H1 (cell line): Measurements from ENCODE around the gene ANK3. TPM values are rescaled to one million over a fixed set of nuclear protein-coding genes. Genes with fewer than 3 reads are reported as not detected.

Experiments
- CTCF ChIA-PET: fragments of 300-600 bp; sonication (Branson Sonifier 250); formaldehyde crosslinking; loops from one replicate; lab custom pipeline; 2021; ENCODE audit not compliant: partially characterized antibody; lab: Charles Lee
- POLR2A ChIA-PET: fragments of 300-600 bp; sonication (Branson Sonifier 250); formaldehyde crosslinking; loops from one replicate; lab custom pipeline; 2021; ENCODE audit warnings: inconsistent platforms; ENCODE audit not compliant: partially characterized antibody; lab: Charles Lee
- DNase-seq, 2 experiments: peaks; one replicate each; pipeline versions ENCODE4 v3.0.0 to v3.0.0-alpha.2; 2010 to 2022; ENCODE audit warnings: low spot score in 2 of 2, low read depth in 1 of 2, mixed read lengths in 1 of 2
- FAIRE-seq: peaks from 2 replicates; lab custom pipeline; 2011; peaks lifted over from hg19 to GRCh38; lab: Jason Lieb, UNC
- H2AFZ ChIP-seq: 2 replicates; pipeline ENCODE4 v1.8.1; 2012; ENCODE audit warnings: low read length, inconsistent platforms
- H2AK5ac ChIP-seq: 2 replicates; pipeline ENCODE4 v1.6.1; 2013; ENCODE audit warnings: low read depth, low read length
- H2BK120ac ChIP-seq: replicated peaks from 2 replicates; pipeline ENCODE3; 2013; ENCODE audit warnings: low read depth, low read length, inconsistent platforms
- H2BK12ac ChIP-seq: 2 replicates; pipeline ENCODE4 v1.6.1; 2013; ENCODE audit warnings: low read depth, low read length
- H2BK15ac ChIP-seq: 2 replicates; pipeline ENCODE4 v1.6.1; 2013; ENCODE audit warnings: low read length
- H2BK20ac ChIP-seq: 2 replicates; pipeline ENCODE4 v1.6.1; 2013; ENCODE audit warnings: low read length
- H2BK5ac ChIP-seq: 2 replicates; pipeline ENCODE4 v1.6.1; 2013; ENCODE audit warnings: low read depth, low read length
- H3K14ac ChIP-seq: 2 replicates; pipeline ENCODE4 v1.6.1; 2013; ENCODE audit warnings: inconsistent platforms; ENCODE audit not compliant: insufficient read length
- H3K18ac ChIP-seq: 2 replicates; pipeline ENCODE4 v1.6.1; 2013; ENCODE audit warnings: low read length; ENCODE audit errors: extremely low read depth
- H3K23ac ChIP-seq: 2 replicates; pipeline ENCODE4 v1.6.1; 2013; ENCODE audit warnings: inconsistent platforms; ENCODE audit not compliant: insufficient read length
- H3K23me2 ChIP-seq: 2 replicates; pipeline ENCODE4 v1.6.1; 2013; ENCODE audit warnings: low read depth, low read length
- H3K27ac ChIP-seq: 2 replicates; pipeline ENCODE4 v1.6.1; 2011; ENCODE audit warnings: low read depth, low read length, inconsistent platforms
- H3K27me3 ChIP-seq, 4 experiments: replicated peaks in 1 of 4; 1 replicate in 1 of 4; 2 replicates in 3 of 4; pipeline versions ENCODE4 v1.6.1 to v1.8.1; 2011 to 2013; ENCODE audit warnings: low read length in 3 of 4, mild to moderate bottlenecking in 3 of 4, inconsistent platforms in 2 of 4, mixed read lengths in 2 of 4, moderate library complexity in 1 of 4; ENCODE audit not compliant: control insufficient read depth in 3 of 4, insufficient read depth in 3 of 4; ENCODE audit errors: extremely low read depth in 1 of 4
- H3K36me3 ChIP-seq, 4 experiments: 2 replicates each; pipeline versions ENCODE4 v1.6.1 to v1.8.1; 2011 to 2013; ENCODE audit warnings: mild to moderate bottlenecking in 4 of 4, low read length in 3 of 4, moderate library complexity in 2 of 4, control low read depth in 1 of 4, inconsistent platforms in 1 of 4; ENCODE audit not compliant: insufficient read depth in 4 of 4, control insufficient read depth in 2 of 4
- H3K4ac ChIP-seq: replicated peaks from 2 replicates; pipeline ENCODE3; 2013; ENCODE audit warnings: low read length, low read depth, mixed read lengths, inconsistent platforms; ENCODE audit not compliant: insufficient read length
- H3K4me1 ChIP-seq, 4 experiments: replicated peaks in 1 of 4; 1 replicate in 1 of 4; 2 replicates in 3 of 4; pipeline versions ENCODE4 v1.6.1 to v1.8.1; 2011 to 2013; ENCODE audit warnings: low read length in 3 of 4, inconsistent platforms in 2 of 4, mixed read lengths in 1 of 4; ENCODE audit not compliant: insufficient read depth in 4 of 4, control insufficient read depth in 3 of 4
- H3K4me2 ChIP-seq, 2 experiments: 2 replicates each; pipeline versions ENCODE4 v1.6.1 to v1.8.1; 2011 to 2013; ENCODE audit warnings: low read depth in 2 of 2, low read length in 2 of 2, control low read depth in 1 of 2, inconsistent platforms in 1 of 2, mild to moderate bottlenecking in 1 of 2; ENCODE audit not compliant: insufficient read depth in 1 of 2
- H3K4me3 ChIP-seq, 4 experiments: fragments of 200-600, 300-600 bp in 1 of 4; sonication (generic), shearing (Covaris generic), sonication (Bioruptor Twin) in 1 of 4; 2 replicates each; pipeline versions ENCODE4 v1.5.1 to v1.8.1; 2011 to 2016; ENCODE audit warnings: low read length in 4 of 4, low read depth in 3 of 4, control low read depth in 2 of 4, inconsistent platforms in 2 of 4, mild to moderate bottlenecking in 2 of 4, mixed read lengths in 1 of 4, moderate library complexity in 1 of 4; ENCODE audit not compliant: insufficient read depth in 2 of 4; ENCODE audit errors: extremely low read depth in 1 of 4
- H3K56ac ChIP-seq: replicated peaks from 2 replicates; pipeline ENCODE3; 2013; ENCODE audit warnings: low read depth, mild to moderate bottlenecking, mixed read lengths, low read length, inconsistent platforms; ENCODE audit not compliant: insufficient read length
- H3K79me1 ChIP-seq: 2 replicates; pipeline ENCODE4 v1.6.1; 2013; ENCODE audit warnings: low read depth, low read length, control low read depth
- H3K79me2 ChIP-seq, 2 experiments: 2 replicates each; pipeline versions ENCODE4 v1.6.1 to v1.8.1; 2012 to 2013; ENCODE audit warnings: low read length in 2 of 2, mild to moderate bottlenecking in 2 of 2, inconsistent platforms in 1 of 2; ENCODE audit not compliant: insufficient read depth in 2 of 2, control insufficient read depth in 1 of 2
- H3K9ac ChIP-seq, 4 experiments: replicated peaks in 1 of 4; 1 replicate in 1 of 4; 2 replicates in 3 of 4; pipeline versions ENCODE4 v1.6.1 to v1.8.1; 2011 to 2013; ENCODE audit warnings: low read depth in 3 of 4, low read length in 3 of 4, control low read depth in 2 of 4, mild to moderate bottlenecking in 2 of 4, moderate library complexity in 2 of 4, inconsistent platforms in 1 of 4; ENCODE audit errors: extremely low read depth in 1 of 4
- H3K9me3 ChIP-seq, 2 experiments: 2 replicates each; pipeline versions ENCODE4 v1.6.1 to v1.8.1; 2012 to 2013; ENCODE audit warnings: mild to moderate bottlenecking in 2 of 2, moderate library complexity in 2 of 2, control low read depth in 1 of 2, inconsistent platforms in 1 of 2, low read depth in 1 of 2, low read length in 1 of 2, mixed read lengths in 1 of 2; ENCODE audit not compliant: insufficient read depth in 2 of 2
- H4K20me1 ChIP-seq, 2 experiments: replicated peaks in 1 of 2; 2 replicates each; pipeline versions ENCODE3 to v1.8.1; 2011 to 2013; ENCODE audit warnings: inconsistent platforms in 2 of 2, low read length in 2 of 2, mild to moderate bottlenecking in 1 of 2; ENCODE audit not compliant: insufficient read depth in 2 of 2, control insufficient read depth in 1 of 2
- H4K5ac ChIP-seq: 2 replicates; pipeline ENCODE4 v1.6.1; 2013; ENCODE audit warnings: low read length, low read depth, mixed read lengths, inconsistent platforms; ENCODE audit not compliant: insufficient read length
- H4K8ac ChIP-seq: 2 replicates; pipeline ENCODE4 v1.8.0; 2013; ENCODE audit warnings: mild to moderate bottlenecking, moderate library complexity, low read length, inconsistent platforms; ENCODE audit not compliant: insufficient read depth; ENCODE audit errors: extremely low read depth
- H4K91ac ChIP-seq: replicated peaks from 2 replicates; pipeline ENCODE3; 2013; ENCODE audit warnings: low read length, mixed read lengths, inconsistent platforms; ENCODE audit not compliant: insufficient read length
- ASH2L ChIP-seq: fragments of 200-600, 300-600 bp; sonication (generic); IDR thresholded peaks from one replicate; pipeline ENCODE4 v1.7.1; 2017; ENCODE audit warnings: low read length
- BACH1 ChIP-seq: IDR thresholded peaks from 2 replicates; pipeline ENCODE4 v1.6.1; 2012; ENCODE audit warnings: low read length, improper control_type of control experiment
- CEBPB ChIP-seq: IDR thresholded peaks from 2 replicates; pipeline ENCODE4 v1.6.1; 2012; ENCODE audit warnings: low read depth, low read length
- CHD1 ChIP-seq: IDR thresholded peaks from 2 replicates; pipeline ENCODE4 v1.6.1; 2012; ENCODE audit warnings: low read depth, low read length, improper control_type of control experiment
- NRF1 ChIP-seq: IDR thresholded peaks from 2 replicates; pipeline ENCODE4 v1.6.1; 2011; ENCODE audit warnings: mild to moderate bottlenecking, low read depth, low read length, improper control_type of control experiment
- RBBP5 ChIP-seq: IDR thresholded peaks from 2 replicates; pipeline ENCODE4 v1.7.1; 2012; ENCODE audit warnings: low read depth, mild to moderate bottlenecking, inconsistent platforms, low read length, moderate library complexity, borderline replicate concordance
- RNF2 ChIP-seq: fragments of 200-900, 300-1000 bp; sonication (generic); IDR thresholded peaks from 2 replicates; pipeline ENCODE4 v1.7.1; 2016; ENCODE audit warnings: borderline replicate concordance, low read depth, mild to moderate bottlenecking, antibody characterized with exemption, low read length; ENCODE audit not compliant: poor library complexity, severe bottlenecking; ENCODE audit errors: missing control alignments
- SP4 ChIP-seq: IDR thresholded peaks from 2 replicates; pipeline ENCODE4 v1.6.1; 2012; ENCODE audit warnings: low read length, inconsistent platforms
- WGBS, 2 experiments: shearing (Covaris generic) in 1 of 2; methylation state at CpG; one replicate each; pipeline versions ENCODE4 v1.1.6 to v1.1.7; 2013 to 2015; ENCODE audit warnings: low lambda C conversion rate in 2 of 2, mixed read lengths in 2 of 2, inconsistent platforms in 1 of 2, low coverage in 1 of 2, missing lambda C conversion rate in 1 of 2; ENCODE audit not compliant: insufficient replicate concordance in 2 of 2, insufficient coverage in 1 of 2, insufficient read length in 1 of 2; ENCODE audit errors: extremely low coverage in 1 of 2, missing lambda C conversion rate in 1 of 2; 5-methylcytosine and 5-hydroxymethylcytosine counted together
- polyA plus RNA-seq, 7 experiments: library from polyadenylated mRNA; depleted of rRNA in 3 of 7; stranded (reverse) in 5 of 7; unstranded in 2 of 7; fragments of >200 nt in 5 of 7; fragments of 200-250 nt in 2 of 7; gene quantifications; 1 replicate in 5 of 7; 2 replicates in 1 of 7; 4 replicates in 1 of 7; pipeline versions ENCODE4 v1.2.1 to v1.2.3, GENCODE V29; 2011 to 2013; ENCODE audit warnings: missing spikeins in 2 of 7, mixed read lengths in 2 of 7
- total RNA-seq: library from RNA; stranded (reverse); fragmentation: NEBNext Ultra II Directional; extraction: Animal tissue kit (Norgen Biotek cat#: 25700); gene quantifications from 2 replicates; pipeline ENCODE4 v1.2.1, GENCODE V29; 2021
- TF ChIP-seq, protein P1 (sequence below), 3 experiments: IDR thresholded peaks; 1 replicate in 2 of 3; 2 replicates in 1 of 3; pipeline versions ENCODE4 v1.5.1 to v1.6.1; 2011; ENCODE audit warnings: low read length in 3 of 3, mild to moderate bottlenecking in 3 of 3, inconsistent platforms in 2 of 3, low read depth in 1 of 3, moderate library complexity in 1 of 3; ENCODE audit not compliant: insufficient read depth in 1 of 3; ENCODE audit errors: control extremely low read depth in 1 of 3

The ANK3 gene
- total and polyA plus RNA-seq, 2 of the 8 experiments (the other 6 are each of a cell fraction or from before 2014, with no cell fraction given) = 18.1 to 67.9 TPM

DNA sequence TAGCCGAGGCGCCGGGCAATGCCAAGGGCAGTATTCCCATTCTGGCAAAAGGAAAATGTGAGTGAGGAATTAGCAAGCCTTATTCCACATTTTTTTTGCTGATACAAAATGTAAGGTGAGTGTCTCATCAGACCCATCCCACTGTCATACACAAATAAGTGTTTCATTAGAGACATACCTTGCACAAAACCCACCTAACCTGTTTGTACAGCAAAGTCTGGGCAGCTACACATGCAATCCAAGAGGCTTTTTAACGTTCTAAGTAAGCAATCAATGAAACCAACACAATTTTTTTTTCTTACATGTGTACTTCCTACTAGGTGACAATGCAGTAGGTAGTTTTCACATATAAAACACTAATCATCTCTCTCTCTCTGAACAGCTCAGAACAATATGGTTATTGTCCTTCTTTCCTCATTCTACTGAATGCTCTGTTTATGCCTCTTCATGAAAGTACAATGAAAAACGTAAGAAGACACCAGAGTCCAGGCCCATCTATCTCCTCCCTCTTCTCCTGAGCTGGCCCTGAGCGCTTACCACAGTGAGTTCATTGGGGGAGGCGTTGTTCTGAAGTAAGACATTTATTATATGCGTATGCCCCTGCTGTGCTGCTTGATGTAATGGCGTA is 217.2 kb downstream of the ANK3 start:
- CTCF ChIA-PET = interaction anchor here (1.3 to 1.6 kb wide), 5 partner anchors 23 to 76 kb away, joined by 4 to 5 read pairs (median 5); no protein-coding TSS in a partner anchor

More for the DNA sequence above, 217.2 kb downstream of the ANK3 start:
- 91% methylated on average over 9 of the region's 9 CpGs; no CpG with 5 or more reads in 1 of the 2 experiments for WGBS, 2 experiments
- FAIRE-seq = no peak
- H4K5ac ChIP-seq = no peak overlapping the region
- no peaks in the 10 kb centered on the region for H3K27me3 ChIP-seq
- no peak overlapping the region for H2BK15ac ChIP-seq
- POLR2A ChIA-PET = no interaction called here
- no peak overlapping the region for H2AFZ ChIP-seq
- H2BK12ac ChIP-seq = no peak overlapping the region
- no peak overlapping the region for H3K4ac ChIP-seq
- no peaks in the 10 kb centered on the region for H3K79me2 ChIP-seq
- no peak overlapping the region for H3K4me2 ChIP-seq
- no peak overlapping the region for H2BK5ac ChIP-seq
- no peaks in the 10 kb centered on the region for H4K20me1 ChIP-seq
- H3K23ac ChIP-seq = no peak overlapping the region
- no peaks in the 10 kb centered on the region for H3K79me1 ChIP-seq
- no peak overlapping the region for H3K56ac ChIP-seq
- no peak overlapping the region for H3K14ac ChIP-seq
- H3K4me3 ChIP-seq = no peak overlapping the region
- H2BK20ac ChIP-seq = no peak overlapping the region
- no peak for TF ChIP-seq RNF2
- TF ChIP-seq, protein P1, sequence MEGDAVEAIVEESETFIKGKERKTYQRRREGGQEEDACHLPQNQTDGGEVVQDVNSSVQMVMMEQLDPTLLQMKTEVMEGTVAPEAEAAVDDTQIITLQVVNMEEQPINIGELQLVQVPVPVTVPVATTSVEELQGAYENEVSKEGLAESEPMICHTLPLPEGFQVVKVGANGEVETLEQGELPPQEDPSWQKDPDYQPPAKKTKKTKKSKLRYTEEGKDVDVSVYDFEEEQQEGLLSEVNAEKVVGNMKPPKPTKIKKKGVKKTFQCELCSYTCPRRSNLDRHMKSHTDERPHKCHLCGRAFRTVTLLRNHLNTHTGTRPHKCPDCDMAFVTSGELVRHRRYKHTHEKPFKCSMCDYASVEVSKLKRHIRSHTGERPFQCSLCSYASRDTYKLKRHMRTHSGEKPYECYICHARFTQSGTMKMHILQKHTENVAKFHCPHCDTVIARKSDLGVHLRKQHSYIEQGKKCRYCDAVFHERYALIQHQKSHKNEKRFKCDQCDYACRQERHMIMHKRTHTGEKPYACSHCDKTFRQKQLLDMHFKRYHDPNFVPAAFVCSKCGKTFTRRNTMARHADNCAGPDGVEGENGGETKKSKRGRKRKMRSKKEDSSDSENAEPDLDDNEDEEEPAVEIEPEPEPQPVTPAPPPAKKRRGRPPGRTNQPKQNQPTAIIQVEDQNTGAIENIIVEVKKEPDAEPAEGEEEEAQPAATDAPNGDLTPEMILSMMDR (IDR thresholded peaks at IDR 0.05; ENCODE audit: control extremely low read depth in 1 of 3, insufficient read depth in 1 of 3, low read depth in 1 of 3, low read length in 3 of 3) = no peak
- no peak for TF ChIP-seq BACH1
- no peak for TF ChIP-seq RBBP5
- no peak for TF ChIP-seq CEBPB
- TF ChIP-seq SP4 = no peak
- no peak for TF ChIP-seq NRF1
- TF ChIP-seq ASH2L = no peak
- no peak for TF ChIP-seq CHD1
- no peak overlapping the region for H3K18ac ChIP-seq
- H3K9me3 ChIP-seq = no peaks in the 10 kb centered on the region
- H2BK120ac ChIP-seq = no peak overlapping the region
- no peak overlapping the region for H3K27ac ChIP-seq
- no peak overlapping the region for H2AK5ac ChIP-seq
- DNase-seq = no peak
- no peak overlapping the region for H4K8ac ChIP-seq
- no peak overlapping the region for H3K9ac ChIP-seq
- H4K91ac ChIP-seq = no peak overlapping the region
- no peaks in the 10 kb centered on the region for H3K36me3 ChIP-seq
- no peaks in the 10 kb centered on the region for H3K23me2 ChIP-seq
- no peaks in the 10 kb centered on the region for H3K4me1 ChIP-seq
